Progenitor cell of endocrine pancreas (in vitro differentiated cells): Measurements from ENCODE around the gene TGIF2LX. TPM values are rescaled to one million over a fixed set of nuclear protein-coding genes. Genes with fewer than 3 reads are reported as not detected.
"Not testable (repeated sequence)": the region's sequence is repeated elsewhere in the genome, so short reads cannot be mapped to it uniquely, and the experiment has no call there.

ENCODE experiments used
- DNase-seq: peaks from one replicate; pipeline ENCODE4 v3.0.0; 2021; ENCODE audit warnings: low spot score; ENCODE audit not compliant: unreplicated experiment
- H3K27ac Mint-ChIP-seq: 2 replicates; pipeline ENCODE4 v1.8.0; 2021; ENCODE audit warnings: mild to moderate bottlenecking, moderate library complexity, mixed read lengths
- H3K27me3 Mint-ChIP-seq: 2 replicates; pipeline ENCODE4 v1.8.0; 2021; ENCODE audit warnings: mixed read lengths
- H3K36me3 Mint-ChIP-seq: 2 replicates; pipeline ENCODE4 v1.8.0; 2022; ENCODE audit warnings: mixed read lengths; ENCODE audit not compliant: insufficient read depth
- H3K4me1 Mint-ChIP-seq: 2 replicates; pipeline ENCODE4 v1.8.0; 2021; ENCODE audit warnings: low read depth, mixed read lengths
- H3K4me3 Mint-ChIP-seq: 2 replicates; pipeline ENCODE4 v1.8.0; 2021; ENCODE audit warnings: low read depth, mild to moderate bottlenecking, moderate library complexity, mixed read lengths
- H3K9me3 Mint-ChIP-seq: 2 replicates; pipeline ENCODE4 v1.8.0; 2021; ENCODE audit warnings: low read depth, mixed read lengths
- long read RNA-seq: library from polyadenylated mRNA; unstranded; transcript quantifications from one replicate; pipeline ENCODE4 v2.0.0, GENCODE V29; 2020
- total RNA-seq: library from RNA; stranded (reverse); gene quantifications from 2 replicates; pipeline ENCODE4 v1.2.1, GENCODE V29; 2021

The TGIF2LX gene
- total RNA-seq: not detected in 2 replicates
- long read RNA-seq: 0 reads

DNA sequence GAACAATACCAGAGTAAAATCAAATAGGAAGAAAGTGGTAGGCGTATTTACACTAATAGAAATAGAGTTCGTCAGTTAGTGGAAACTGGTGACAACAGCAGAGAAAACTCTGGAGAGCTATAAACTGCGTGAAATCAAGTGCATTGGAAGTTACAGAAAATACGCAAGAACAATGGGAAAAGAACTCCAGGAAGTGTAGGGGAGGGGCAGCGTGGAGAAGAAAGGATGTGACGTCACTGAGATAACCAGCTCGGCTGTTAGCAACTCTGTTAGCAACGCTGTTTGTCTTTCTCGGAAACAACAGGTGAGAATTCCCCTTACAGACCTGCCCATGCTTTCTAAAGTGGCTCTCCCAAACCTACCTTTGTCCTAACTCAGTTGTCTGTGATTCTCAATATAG is at the start of gene TGIF2LX:
TGIF2LX (plus strand) TSS at position 244 of the 400 bp plus-strand sequence. CDS start 178 bp downstream, outside the sequence.
- not testable (repeated sequence) for H3K4me1 Mint-ChIP-seq, H3K4me3 Mint-ChIP-seq, H3K9me3 Mint-ChIP-seq, DNase-seq, H3K27ac Mint-ChIP-seq, H3K36me3 Mint-ChIP-seq, H3K27me3 Mint-ChIP-seq

DNA sequence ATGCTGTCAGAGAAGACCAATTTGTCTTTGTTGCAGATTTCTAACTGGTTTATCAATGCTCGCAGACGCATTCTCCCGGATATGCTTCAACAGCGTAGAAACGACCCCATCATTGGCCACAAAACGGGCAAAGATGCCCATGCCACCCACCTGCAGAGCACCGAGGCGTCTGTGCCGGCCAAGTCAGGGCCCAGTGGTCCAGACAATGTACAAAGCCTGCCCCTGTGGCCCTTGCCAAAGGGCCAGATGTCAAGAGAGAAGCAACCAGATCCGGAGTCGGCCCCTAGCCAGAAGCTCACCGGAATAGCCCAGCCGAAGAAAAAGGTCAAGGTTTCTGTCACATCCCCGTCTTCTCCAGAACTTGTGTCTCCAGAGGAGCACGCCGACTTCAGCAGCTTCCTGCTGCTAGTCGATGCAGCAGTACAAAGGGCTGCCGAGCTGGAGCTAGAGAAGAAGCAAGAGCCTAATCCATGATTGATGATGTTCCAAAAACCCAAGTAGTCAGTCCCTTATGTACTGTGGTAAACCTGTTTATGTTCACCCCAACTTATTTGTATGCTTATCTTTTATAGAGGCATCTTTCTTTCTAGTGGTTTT is 728 bp downstream of the TGIF2LX start:
- not testable (repeated sequence) for H3K9me3 Mint-ChIP-seq, H3K27me3 Mint-ChIP-seq, H3K4me1 Mint-ChIP-seq, H3K27ac Mint-ChIP-seq, H3K4me3 Mint-ChIP-seq, H3K36me3 Mint-ChIP-seq, DNase-seq

DNA sequence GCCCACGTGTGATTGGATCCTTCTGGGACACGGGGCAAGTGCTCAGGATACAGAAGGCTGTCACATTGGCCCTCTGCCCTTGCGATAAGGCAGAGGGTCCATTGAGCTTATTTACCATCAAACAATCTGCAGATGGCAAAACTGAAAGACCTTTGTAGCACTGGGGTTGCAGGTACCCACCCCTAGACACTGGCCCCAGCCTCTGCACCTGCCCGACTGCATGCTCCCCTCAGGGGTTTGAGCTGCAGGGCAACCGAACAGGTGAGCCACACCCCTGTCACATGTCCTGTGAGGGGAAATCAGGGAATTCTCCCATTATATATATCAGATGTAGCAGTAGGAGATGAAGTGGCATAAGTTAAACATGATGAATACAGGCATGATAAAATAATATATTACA is 21.4 kb downstream of the TGIF2LX start:
- not testable (repeated sequence) for H3K4me1 Mint-ChIP-seq, H3K27ac Mint-ChIP-seq, DNase-seq, H3K27me3 Mint-ChIP-seq, H3K9me3 Mint-ChIP-seq, H3K36me3 Mint-ChIP-seq, H3K4me3 Mint-ChIP-seq

DNA sequence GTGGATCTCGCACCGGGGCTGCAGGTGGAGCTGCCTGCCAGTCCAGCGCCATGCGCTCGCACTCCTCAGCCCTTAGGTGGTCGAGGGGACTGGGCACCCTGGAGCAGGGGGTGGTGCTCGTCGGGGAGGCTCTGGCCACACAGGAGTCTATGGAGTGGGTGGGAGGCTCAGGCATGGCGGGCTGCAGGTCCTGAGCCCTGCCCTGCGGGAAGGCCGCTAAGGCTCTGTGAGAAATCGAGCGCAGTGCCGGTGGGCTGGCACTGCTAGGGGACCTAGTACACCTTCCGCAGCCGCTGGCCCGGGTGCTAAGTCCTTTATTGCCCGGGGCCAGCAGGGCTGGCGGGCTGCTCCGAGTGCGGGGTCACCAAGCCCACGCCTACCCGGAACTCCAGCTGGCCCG is 43.9 kb downstream of the TGIF2LX start:
- H3K27me3 Mint-ChIP-seq, H3K9me3 Mint-ChIP-seq: not testable (repeated sequence)

More for the DNA sequence above, 43.9 kb downstream of the TGIF2LX start:
- not testable (repeated sequence) for DNase-seq, H3K27ac Mint-ChIP-seq, H3K4me3 Mint-ChIP-seq, H3K36me3 Mint-ChIP-seq, H3K4me1 Mint-ChIP-seq
